Activated CD4-positive, CD25-positive, alpha-beta regulatory T cell treated with anti-CD3 and anti-CD28 coated beads, Interleukin-2, amount 50 U/mL, for 16 hours (primary cell): Measurements from ENCODE around the gene EIF5A.
"Not testable (repeated sequence)": the region's sequence is repeated elsewhere in the genome, so short reads cannot be mapped to it uniquely, and the experiment has no call there.

Experiments used
- DNase-seq: peaks from one replicate; pipeline ENCODE4 v3.0.0-alpha.2; 2020; ENCODE audit warnings: low read depth, low spot score

The EIF5A gene

GRCh38 chr17:7329997-7330637, 22.7 kb downstream of the EIF5A start:
- DNase-seq = peak; percentile 57

GRCh38 chr17:7330638-7331015, 23.2 kb downstream of the EIF5A start:
- DNase-seq = no peak

GRCh38 chr17:7332111-7332510, 24.7 kb downstream of the EIF5A start:
- DNase-seq = no peak

- DNase-seq = not testable (repeated sequence)
Observed at GRCh38 chr17:7332600-7333069, 25.2 kb downstream of the EIF5A start.

GRCh38 chr17:7334938-7335538, 27.6 kb downstream of the EIF5A start:
- DNase-seq = no peak

- not testable (repeated sequence) for DNase-seq
Observed at GRCh38 chr17:7335765-7336164, 28.3 kb downstream of the EIF5A start.

GRCh38 chr17:7336240-7337175, 29.1 kb downstream of the EIF5A start, which contains the start of gene ACAP1:
ACAP1 (plus strand) TSS chr17:7336529; CDS start chr17:7336735, 206 bp downstream.
- peak; percentile 69 for DNase-seq

- DNase-seq = not testable (repeated sequence)
Observed at GRCh38 chr17:7337600-7337999, 30.2 kb downstream of the EIF5A start.

GRCh38 chr17:7340179-7340578, 32.8 kb downstream of the EIF5A start:
- DNase-seq = no peak

GRCh38 chr17:7341842-7342241, 34.4 kb downstream of the EIF5A start:
- DNase-seq = no peak

- DNase-seq = no peak
Observed at GRCh38 chr17:7343250-7343649, 35.8 kb downstream of the EIF5A start.

- no peak for DNase-seq
Observed at GRCh38 chr17:7346761-7347614, 39.6 kb downstream of the EIF5A start.

- DNase-seq = no peak
Observed at GRCh38 chr17:7347630-7348477, 40.4 kb downstream of the EIF5A start.

- DNase-seq = no peak
Observed at GRCh38 chr17:7348478-7349242, 41.2 kb downstream of the EIF5A start.

GRCh38 chr17:7351665-7352502, 44.5 kb downstream of the EIF5A start, which contains the start of gene KCTD11:
KCTD11 (plus strand) TSS chr17:7352162.
- DNase-seq = peak; percentile 37

- DNase-seq = no peak
Observed at GRCh38 chr17:7352503-7352889, 45.1 kb downstream of the EIF5A start.

- no peak for DNase-seq
Observed at GRCh38 chr17:7352910-7353635, 45.6 kb downstream of the EIF5A start.

GRCh38 chr17:7354262-7354843, 46.9 kb downstream of the EIF5A start:
- DNase-seq = no peak
